Transverse colon (tissue), 4 donors: ENCODE results near the gene VAMP8. TPM values are rescaled to one million over a fixed set of nuclear protein-coding genes. Genes with fewer than 3 reads are reported as not detected.

Source experiments
- DNase-seq: peaks from one replicate; pipeline ENCODE4 v3.0.0-alpha.2; 2019
- H3K27ac ChIP-seq, 4 donors: fragments of 200-600 bp; sonication (generic); 2 replicates each; pipeline ENCODE4 v1.5.1; 2016 to 2018; ENCODE audit warnings: inconsistent platforms in 4 of 4
- H3K27me3 ChIP-seq: fragments of 200-600 bp; sonication (generic); 2 replicates; pipeline ENCODE4 v1.5.1; 2017; ENCODE audit warnings: inconsistent platforms
- H3K36me3 ChIP-seq, 4 donors: fragments of 200-600 bp; sonication (generic); 2 replicates each; pipeline ENCODE4 v1.5.1; 2017 to 2019; ENCODE audit warnings: inconsistent platforms in 4 of 4
- H3K4me1 ChIP-seq, 4 donors: fragments of 200-600 bp; sonication (generic); 2 replicates each; pipeline ENCODE4 v1.5.1; 2017 to 2020; ENCODE audit warnings: inconsistent platforms in 4 of 4
- H3K4me3 ChIP-seq, 4 donors: fragments of 200-600 bp; sonication (generic); 1 replicate in 1 of 4; 2 replicates in 3 of 4; pipeline versions ENCODE4 v1.5.1 to v1.6.1; 2017 to 2019; ENCODE audit warnings: inconsistent platforms in 4 of 4
- H3K9me3 ChIP-seq, 2 donors: fragments of 200-600 bp; sonication (generic); 2 replicates each; pipeline ENCODE4 v1.5.1; 2017 to 2019; ENCODE audit warnings: inconsistent platforms in 2 of 2
- CTCF ChIP-seq, 5 experiments: fragments of 200-600 bp in 3 of 5; fragments of 450-650 bp in 2 of 5; sonication (generic) in 3 of 5; IDR thresholded peaks; 1 replicate in 2 of 5; 2 replicates in 3 of 5; pipeline ENCODE4 v1.5.1; 2016 to 2017; ENCODE audit warnings: antibody characterized with exemption in 5 of 5, inconsistent platforms in 3 of 5, mild to moderate bottlenecking in 2 of 5, moderate library complexity in 1 of 5
- EP300 ChIP-seq: sonication (generic); formaldehyde crosslinking; IDR thresholded peaks from one replicate; pipeline ENCODE4 v1.6.1; 2017; ENCODE audit warnings: antibody characterized with exemption, low read depth
- POLR2A ChIP-seq: fragments of 450-650 bp; IDR thresholded peaks from one replicate; pipeline ENCODE4 v1.6.1; 2016; ENCODE audit warnings: antibody characterized with exemption, mild to moderate bottlenecking, moderate library complexity
- POLR2AphosphoS5 ChIP-seq, 3 donors: sonication (generic); formaldehyde crosslinking; IDR thresholded peaks; one replicate each; pipeline ENCODE4 v1.6.1; 2016; ENCODE audit warnings: antibody characterized with exemption in 3 of 3
- WGBS, 2 donors: methylation state at CpG; one replicate each; pipeline ENCODE4 v1.1.5; 2018; ENCODE audit warnings: low coverage in 1 of 2; 5-methylcytosine and 5-hydroxymethylcytosine counted together
- in situ Hi-C, 4 donors: fragments of 200-750 bp; cut with MboI; loops; one replicate each; pipeline versions ENCODE4 v1.15.0 to v1.15.1; 2017; ENCODE audit warnings: low sequenced_read_pairs in 3 of 4, low pct_ligation_motif_present in 1 of 4, low pct_unique_long_range_greater_than_20kb in 1 of 4
- intact Hi-C: fragments of 100-400 bp; cut with DNase I; formaldehyde crosslinking; loops from one replicate; pipeline ENCODE4 v1.15.1; 2023; ENCODE audit warnings: low total_unique reads
- total RNA-seq, 4 donors: library from RNA; depleted of rRNA; stranded (reverse); fragments of >200 nt; gene quantifications; one replicate each; pipeline ENCODE4 v1.1.0, GENCODE V29; 2016

VAMP8 gene
- total RNA-seq, 4 donors from 2014 or later: 10.5 to 186 (median 147) TPM

GRCh38 chr2:85619617-85620016, 42.2 kb downstream of the VAMP8 start:
- Histone ChIP-seq H3K36me3 (peaks cover 0 to 48% (median 19%) of the 10 kb centered on the region in 4 donors), H3K4me1 (peaks cover 7 to 42% (median 18%) of the 10 kb centered on the region in 4 donors), H3K27me3 (no peaks in the 10 kb centered on the region), H3K27ac (peak overlapping the region in 1 of 4 donors; percentile 26), H3K4me3 (no peak overlapping the region), H3K9me3 (no peaks in the 10 kb centered on the region)
- no peak for DNase-seq
- TF ChIP-seq CTCF (IDR thresholded peaks at IDR 0.05) (no peak), EP300 (no peak), POLR2AphosphoS5 (IDR thresholded peaks at IDR 0.05) (no peak), POLR2A (no peak)
- in situ Hi-C loops: no loop called here
- 38 to 87% methylated on average over 1 to 6 of the region's 6 CpGs for WGBS, 2 donors
- intact Hi-C loops: no loop called here

GRCh38 chr2:85621338-85621737, 44.0 kb downstream of the VAMP8 start:
- no peak for DNase-seq
- WGBS, 2 donors: 75 to 80% methylated on average over 1 of the region's 1 CpG
- TF ChIP-seq POLR2A (no peak), EP300 (no peak), CTCF (IDR thresholded peaks at IDR 0.05) (no peak), POLR2AphosphoS5 (IDR thresholded peaks at IDR 0.05) (no peak)
- Histone ChIP-seq H3K27ac (no peak overlapping the region), H3K27me3 (no peaks in the 10 kb centered on the region), H3K9me3 (no peaks in the 10 kb centered on the region), H3K4me1 (peaks cover 7 to 38% (median 18%) of the 10 kb centered on the region in 4 donors), H3K4me3 (no peak overlapping the region), H3K36me3 (peaks cover 0 to 65% (median 28%) of the 10 kb centered on the region in 4 donors)
- intact Hi-C loops: no loop called here
- in situ Hi-C loops: no loop called here

GRCh38 chr2:85623991-85624390, 46.6 kb downstream of the VAMP8 start:
- no peak overlapping the region for H3K4me3 ChIP-seq
- H3K4me1 ChIP-seq: peaks cover 0 to 13% (median 3%) of the 10 kb centered on the region in 4 donors
- TF ChIP-seq CTCF (IDR thresholded peaks at IDR 0.05) (no peak), EP300 (no peak), POLR2AphosphoS5 (IDR thresholded peaks at IDR 0.05) (no peak), POLR2A (no peak)
- no peaks in the 10 kb centered on the region for H3K9me3 ChIP-seq
- no peak overlapping the region for H3K27ac ChIP-seq
- no peak for DNase-seq
- intact Hi-C loops: no loop called here
- in situ Hi-C loops: no loop called here
- peaks cover 0 to 91% (median 37%) of the 10 kb centered on the region in 4 donors for H3K36me3 ChIP-seq
- WGBS, 2 donors: 96% methylated on average over 5 of the region's 5 CpGs; no CpG with 5 or more reads in 1 of the 2 donors
- no peaks in the 10 kb centered on the region for H3K27me3 ChIP-seq

GRCh38 chr2:85628658-85629057, 51.3 kb downstream of the VAMP8 start:
- no peaks in the 10 kb centered on the region for H3K4me1 ChIP-seq
- TF ChIP-seq POLR2A: no peak
- no peak for TF ChIP-seq EP300
- no peak for TF ChIP-seq POLR2AphosphoS5 (IDR thresholded peaks at IDR 0.05)
- TF ChIP-seq CTCF (IDR thresholded peaks at IDR 0.05): no peak
- intact Hi-C loops (no loop called here), in situ Hi-C loops (loop anchor here in 2 of 4 donors (25.0 kb wide), 2 partner anchors 184 to 459 kb away; no protein-coding TSS in a partner anchor)
- H3K9me3 ChIP-seq: no peaks in the 10 kb centered on the region
- no peaks in the 10 kb centered on the region for H3K27me3 ChIP-seq
- no peak for DNase-seq
- H3K27ac ChIP-seq: no peak overlapping the region
- 55 to 85% methylated on average over 2 of the region's 2 CpGs for WGBS, 2 donors
- peaks cover 0 to 98% (median 40%) of the 10 kb centered on the region in 4 donors for H3K36me3 ChIP-seq
- H3K4me3 ChIP-seq: no peak overlapping the region
